Skeletal muscle tissue (tissue), 4 donors: Measurements from ENCODE around the gene CAPN12. TPM values are rescaled to one million over a fixed set of nuclear protein-coding genes. Genes with fewer than 3 reads are reported as not detected.

Source experiments
- H3K27ac ChIP-seq: one replicate; pipeline ENCODE4 v1.7.0; 2013; ENCODE audit warnings: mild to moderate bottlenecking, low read depth, low read length, inconsistent platforms
- H3K27me3 ChIP-seq, 3 donors: one replicate each; pipeline ENCODE4 v1.7.0; 2013; ENCODE audit warnings: low read length in 3 of 3; ENCODE audit not compliant: control insufficient read depth in 3 of 3, insufficient read depth in 3 of 3
- H3K36me3 ChIP-seq, 3 donors: one replicate each; pipeline ENCODE4 v1.7.0; 2013; ENCODE audit warnings: low read length in 3 of 3; ENCODE audit not compliant: control insufficient read depth in 3 of 3, insufficient read depth in 3 of 3
- H3K4me1 ChIP-seq, 3 donors: one replicate each; pipeline ENCODE4 v1.7.0; 2013; ENCODE audit warnings: low read length in 3 of 3, mild to moderate bottlenecking in 3 of 3; ENCODE audit not compliant: control insufficient read depth in 3 of 3, insufficient read depth in 3 of 3
- H3K4me3 ChIP-seq, 3 donors: one replicate each; pipeline ENCODE4 v1.7.0; 2013; ENCODE audit warnings: low read length in 3 of 3
- H3K9ac ChIP-seq, 3 donors: one replicate each; pipeline ENCODE4 v1.7.0; 2013; ENCODE audit warnings: low read length in 3 of 3, mild to moderate bottlenecking in 3 of 3, moderate library complexity in 2 of 3, low read depth in 1 of 3
- H3K9me3 ChIP-seq, 3 donors: one replicate each; pipeline ENCODE4 v1.7.0; 2013; ENCODE audit warnings: low read length in 3 of 3; ENCODE audit not compliant: control insufficient read depth in 3 of 3
- total RNA-seq: library from RNA; depleted of rRNA; stranded (reverse); fragments of >200 nt; gene quantifications from one replicate; pipeline ENCODE4 v1.2.3, GENCODE V29; 2014
- donor health status: Osteomylitis.

The CAPN12 gene
- total RNA-seq, 1 donor from 2014 or later, result 0.52 TPM

DNA sequence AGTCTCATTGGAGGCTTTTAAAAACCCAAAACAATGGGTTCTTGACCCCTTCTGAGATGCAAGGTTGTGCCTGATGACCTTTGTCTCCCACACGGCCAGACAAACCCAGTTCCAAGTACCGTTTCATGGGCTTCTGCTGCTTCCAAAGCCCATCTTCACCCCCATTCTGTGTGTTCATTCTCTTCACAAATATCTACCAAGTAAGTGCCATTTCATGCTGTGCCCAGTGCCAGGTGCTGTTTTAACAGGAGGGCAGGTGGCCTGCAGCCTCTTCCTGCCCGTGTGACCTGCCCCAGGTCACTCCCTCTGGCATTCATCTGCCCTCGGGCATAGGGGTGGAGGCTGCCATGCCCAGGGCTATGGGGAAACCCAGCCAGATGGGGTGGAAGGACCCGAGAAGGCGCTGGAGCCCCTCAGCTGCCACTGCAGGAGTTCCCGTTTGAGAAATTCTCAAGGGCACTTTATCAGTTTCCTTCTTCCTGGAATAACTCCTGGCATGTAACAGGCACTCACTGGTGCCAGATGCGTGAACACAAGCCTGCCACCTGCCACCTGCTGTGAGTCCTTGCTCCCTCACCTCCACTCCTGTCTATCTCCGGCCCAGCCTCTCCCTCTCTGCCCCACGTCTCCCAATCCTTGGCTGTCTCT is 12.5 kb downstream of the CAPN12 start:
- peaks cover 15 to 39% (median 32%) of the 10 kb centered on the region in 3 donors for H3K4me1 ChIP-seq
- H3K36me3 ChIP-seq, result peaks cover 26 to 38% (median 31%) of the 10 kb centered on the region in 3 donors
- H3K4me3 ChIP-seq, result no peak overlapping the region
- H3K9ac ChIP-seq, result peak overlapping the region in 1 of 3 donors; percentile 25
- no peaks in the 10 kb centered on the region for H3K9me3 ChIP-seq
- peak overlapping the region; percentile 20 for H3K27ac ChIP-seq
- H3K27me3 ChIP-seq, result no peaks in the 10 kb centered on the region

DNA sequence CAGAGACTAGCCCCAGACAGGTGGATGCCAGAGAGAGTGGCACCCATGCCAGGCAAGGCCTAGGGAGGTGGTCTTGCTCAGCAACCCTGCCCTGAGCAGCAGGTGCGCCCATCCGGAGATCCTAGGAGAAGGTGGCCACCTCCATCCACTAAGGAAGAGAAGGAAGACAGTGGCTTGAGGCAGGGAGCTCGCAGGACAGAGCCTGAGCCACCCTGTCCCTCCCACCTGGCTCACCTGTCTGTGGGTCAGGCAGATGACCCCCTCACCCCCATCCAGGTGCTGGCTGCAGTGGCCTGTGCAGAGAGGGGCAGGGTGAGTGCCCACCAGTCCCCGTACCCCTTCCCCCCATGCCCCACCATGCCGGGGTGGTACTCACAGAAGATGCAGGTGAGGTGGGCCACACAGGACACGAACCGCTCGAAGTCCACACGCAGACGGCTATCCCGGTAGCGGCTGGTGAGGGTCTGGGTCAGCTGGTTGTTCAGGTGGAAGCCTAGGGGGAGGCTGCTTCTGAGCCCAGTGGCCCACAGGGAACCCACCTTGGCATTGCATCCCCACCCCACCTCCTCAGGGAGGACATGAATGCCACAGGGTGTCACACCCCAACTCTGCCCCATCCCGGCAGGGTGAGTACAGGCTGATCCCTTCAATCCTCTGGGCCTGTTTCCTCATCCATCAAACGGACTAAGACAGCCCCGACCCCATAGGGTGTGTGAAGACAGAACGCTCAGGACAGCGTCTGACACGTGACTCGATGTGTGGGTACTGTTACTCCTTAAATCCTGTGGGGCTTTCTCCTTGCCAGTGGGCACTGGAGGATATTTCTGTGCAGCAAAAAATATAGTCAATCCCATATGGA is 13.3 kb downstream of the CAPN12 start:
- no peaks in the 10 kb centered on the region for H3K9me3 ChIP-seq
- H3K36me3 ChIP-seq, result peaks cover 34 to 46% (median 39%) of the 10 kb centered on the region in 3 donors
- no peaks in the 10 kb centered on the region for H3K27me3 ChIP-seq
- H3K4me3 ChIP-seq, result no peak overlapping the region
- peak overlapping the region in 1 of 3 donors; percentile 25 for H3K9ac ChIP-seq
- peaks cover 13 to 41% (median 32%) of the 10 kb centered on the region in 3 donors for H3K4me1 ChIP-seq
- H3K27ac ChIP-seq, result peak overlapping the region; percentile 20

DNA sequence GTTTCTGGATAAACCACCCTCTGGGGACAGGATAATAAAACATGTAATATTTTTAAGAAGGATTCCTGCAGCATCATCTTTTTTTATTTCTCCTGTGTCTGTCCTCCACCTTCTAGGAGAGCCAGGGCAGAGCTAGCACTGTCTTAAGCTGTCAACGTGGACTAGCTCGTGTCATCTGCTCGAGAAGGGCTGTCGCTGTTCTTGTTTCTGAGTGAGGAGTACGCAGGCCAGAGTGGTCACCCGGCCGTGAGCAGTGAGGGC is 13.9 kb downstream of the CAPN12 start:
- no peak overlapping the region for H3K27ac ChIP-seq
- peaks cover 12 to 41% (median 34%) of the 10 kb centered on the region in 3 donors for H3K4me1 ChIP-seq
- H3K9ac ChIP-seq, result no peak overlapping the region
- peaks cover 37 to 51% (median 44%) of the 10 kb centered on the region in 3 donors for H3K36me3 ChIP-seq
- H3K27me3 ChIP-seq, result no peaks in the 10 kb centered on the region
- H3K9me3 ChIP-seq, result no peaks in the 10 kb centered on the region
- H3K4me3 ChIP-seq, result no peak overlapping the region

DNA sequence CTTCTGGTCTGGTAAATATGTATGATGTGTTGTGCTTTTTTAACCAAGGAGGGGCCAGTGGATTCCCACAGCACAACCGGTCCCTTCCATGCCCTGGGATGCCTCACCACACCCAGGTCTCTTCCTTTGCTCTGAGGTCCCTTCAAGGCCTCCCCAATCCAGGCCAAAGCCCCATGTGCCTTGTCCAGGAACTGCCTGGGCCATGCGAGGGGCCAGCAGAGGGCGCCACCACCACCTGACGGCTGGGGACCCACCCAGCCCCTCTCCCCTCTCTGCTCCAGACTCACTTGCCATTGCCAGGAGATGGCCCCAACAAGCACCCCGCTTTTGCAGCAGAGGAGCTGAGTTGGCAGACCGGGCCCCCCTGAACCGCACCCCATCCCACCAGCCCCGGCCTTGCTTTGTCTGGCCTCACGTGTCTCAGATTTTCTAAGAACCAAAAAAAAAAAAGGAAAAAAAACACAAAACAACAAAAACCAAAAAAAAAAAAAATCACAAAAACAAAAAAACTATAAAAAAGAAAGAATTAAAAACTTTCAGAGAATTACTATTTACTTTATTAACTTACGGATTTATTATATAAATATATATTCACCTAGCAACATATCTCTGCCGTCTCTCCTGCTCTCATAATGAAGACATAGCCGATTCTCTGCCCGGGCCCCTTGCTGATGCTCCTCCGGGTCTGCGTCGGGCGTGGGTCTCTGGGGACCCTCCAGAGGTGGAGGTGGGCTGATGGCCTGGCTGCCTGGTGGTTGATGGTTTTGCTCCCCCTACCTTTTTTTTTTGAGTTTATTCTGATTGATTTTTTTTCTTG is 14.4 kb downstream of the CAPN12 start:
- Histone ChIP-seq H3K9ac (no peak overlapping the region), H3K9me3 (no peaks in the 10 kb centered on the region), H3K36me3 (peaks cover 42 to 57% (median 50%) of the 10 kb centered on the region in 3 donors), H3K4me1 (peaks cover 12 to 39% (median 34%) of the 10 kb centered on the region in 3 donors), H3K4me3 (no peak overlapping the region), H3K27ac (no peak overlapping the region), H3K27me3 (no peaks in the 10 kb centered on the region)

DNA sequence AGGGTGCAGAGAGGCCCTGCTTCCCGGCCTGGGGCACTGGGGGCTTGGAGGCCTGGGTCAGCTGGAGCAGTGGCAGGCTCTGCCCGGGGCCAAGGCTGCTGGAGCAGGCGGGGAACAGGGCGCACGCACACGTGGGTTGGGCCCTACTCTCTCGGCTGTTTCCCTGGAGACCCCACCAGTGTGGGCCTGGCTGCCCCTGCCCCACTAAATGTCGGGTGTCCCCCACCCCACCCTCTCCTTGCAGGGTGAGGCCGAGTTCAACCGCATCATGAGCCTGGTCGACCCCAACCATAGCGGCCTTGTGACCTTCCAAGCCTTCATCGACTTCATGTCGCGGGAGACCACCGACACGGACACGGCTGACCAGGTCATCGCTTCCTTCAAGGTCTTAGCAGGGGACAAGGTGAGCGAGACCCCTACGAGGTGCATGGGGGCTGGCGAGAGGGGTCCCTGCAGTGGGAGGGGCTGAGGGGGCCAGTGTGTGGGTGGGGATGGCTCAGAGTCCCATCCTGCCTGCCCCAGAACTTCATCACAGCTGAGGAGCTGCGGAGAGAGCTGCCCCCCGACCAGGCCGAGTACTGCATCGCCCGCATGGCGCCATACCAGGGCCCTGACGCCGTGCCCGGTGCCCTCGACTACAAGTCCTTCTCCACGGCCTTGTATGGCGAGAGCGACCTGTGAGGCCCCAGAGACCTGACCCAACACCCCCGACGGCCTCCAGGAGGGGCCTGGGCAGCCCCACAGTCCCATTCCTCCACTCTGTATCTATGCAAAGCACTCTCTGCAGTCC is 15.3 kb downstream of the CAPN12 start:
- Histone ChIP-seq H3K4me3 (no peak overlapping the region), H3K27ac (no peak overlapping the region), H3K36me3 (peaks cover 48 to 66% (median 59%) of the 10 kb centered on the region in 3 donors), H3K27me3 (no peaks in the 10 kb centered on the region), H3K4me1 (peaks cover 12 to 34% (median 29%) of the 10 kb centered on the region in 3 donors), H3K9ac (no peak overlapping the region), H3K9me3 (no peaks in the 10 kb centered on the region)

DNA sequence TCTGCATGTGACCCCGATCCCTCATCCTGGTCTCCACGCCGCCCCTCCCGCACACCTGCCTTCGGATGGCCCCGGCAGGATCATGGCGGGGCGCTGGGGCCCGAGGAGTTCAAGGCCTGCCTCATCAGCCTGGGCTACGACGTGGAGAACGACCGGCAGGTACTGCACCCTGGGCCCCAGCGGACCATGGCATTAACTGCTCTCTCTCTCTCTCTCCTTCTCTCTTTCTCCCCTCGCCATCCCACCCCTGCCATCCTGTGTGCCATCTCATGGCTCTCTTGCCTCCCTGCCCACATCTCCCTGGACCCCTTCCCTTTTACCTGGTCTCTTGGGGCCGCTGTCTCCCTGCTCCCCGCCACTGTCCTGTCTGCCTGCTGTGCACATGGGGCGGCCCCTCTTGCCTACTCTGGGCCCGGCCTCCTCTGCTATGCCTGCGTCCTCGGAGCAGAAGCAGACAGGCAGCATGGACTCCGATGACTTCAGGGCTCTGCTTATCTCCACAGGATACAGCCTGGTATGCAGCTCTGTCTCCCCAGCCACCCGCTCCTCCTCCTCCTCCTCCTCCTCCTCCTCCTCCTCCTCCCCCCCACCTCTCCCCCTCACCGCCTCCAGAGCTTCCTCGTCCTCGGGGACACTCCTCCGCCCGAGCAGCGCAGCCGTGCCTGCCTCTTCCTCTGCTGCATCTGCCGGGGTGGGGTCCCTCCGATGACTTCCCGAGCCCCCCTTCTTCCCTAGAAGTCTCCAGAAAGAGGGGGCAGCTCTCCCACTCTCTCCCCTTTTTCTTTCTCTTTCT is 16.2 kb downstream of the CAPN12 start:
- Histone ChIP-seq H3K4me3 (no peak overlapping the region), H3K4me1 (peaks cover 12 to 31% (median 31%) of the 10 kb centered on the region in 3 donors), H3K27me3 (no peaks in the 10 kb centered on the region)

DNA sequence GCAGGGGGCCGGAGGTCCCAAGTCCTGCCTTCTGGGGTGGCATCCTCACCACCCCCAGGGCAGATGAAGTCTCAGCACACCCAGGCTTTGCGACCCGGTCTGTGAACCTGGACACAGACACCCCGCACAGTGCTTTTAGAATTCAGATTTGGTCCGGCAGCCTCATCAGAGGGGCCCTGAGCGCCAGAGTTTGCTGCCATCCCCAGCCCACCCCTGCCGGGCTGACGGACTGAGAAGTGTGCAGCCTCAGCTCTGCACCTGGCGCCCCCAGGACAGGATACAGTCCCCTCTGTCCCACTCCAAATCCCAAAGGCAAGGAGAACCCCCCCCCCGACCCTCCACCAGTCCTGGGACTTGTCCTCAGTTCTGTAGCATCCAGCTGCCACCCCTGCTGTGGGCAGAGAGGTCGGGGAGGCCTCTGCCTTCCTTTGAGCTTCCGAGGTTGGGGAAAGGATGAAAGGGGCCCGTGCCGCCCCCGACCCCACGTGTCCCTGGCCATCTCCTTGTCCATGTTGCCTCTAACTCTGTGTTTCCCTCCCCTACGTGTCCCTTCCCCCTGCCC is 16.9 kb downstream of the CAPN12 start:
- no peak overlapping the region for H3K9ac ChIP-seq
- no peak overlapping the region for H3K4me3 ChIP-seq
- peaks cover 64 to 81% (median 75%) of the 10 kb centered on the region in 3 donors for H3K36me3 ChIP-seq
- no peaks in the 10 kb centered on the region for H3K9me3 ChIP-seq
- H3K4me1 ChIP-seq, result peaks cover 9 to 34% (median 29%) of the 10 kb centered on the region in 3 donors
- H3K27me3 ChIP-seq, result no peaks in the 10 kb centered on the region
- peak overlapping the region; percentile 30 for H3K27ac ChIP-seq

More for the DNA sequence above, 16.2 kb downstream of the CAPN12 start:
- peak overlapping the region; percentile 30 for H3K27ac ChIP-seq
- H3K9ac ChIP-seq, result no peak overlapping the region
- no peaks in the 10 kb centered on the region for H3K9me3 ChIP-seq
- H3K36me3 ChIP-seq, result peaks cover 57 to 75% (median 68%) of the 10 kb centered on the region in 3 donors

DNA sequence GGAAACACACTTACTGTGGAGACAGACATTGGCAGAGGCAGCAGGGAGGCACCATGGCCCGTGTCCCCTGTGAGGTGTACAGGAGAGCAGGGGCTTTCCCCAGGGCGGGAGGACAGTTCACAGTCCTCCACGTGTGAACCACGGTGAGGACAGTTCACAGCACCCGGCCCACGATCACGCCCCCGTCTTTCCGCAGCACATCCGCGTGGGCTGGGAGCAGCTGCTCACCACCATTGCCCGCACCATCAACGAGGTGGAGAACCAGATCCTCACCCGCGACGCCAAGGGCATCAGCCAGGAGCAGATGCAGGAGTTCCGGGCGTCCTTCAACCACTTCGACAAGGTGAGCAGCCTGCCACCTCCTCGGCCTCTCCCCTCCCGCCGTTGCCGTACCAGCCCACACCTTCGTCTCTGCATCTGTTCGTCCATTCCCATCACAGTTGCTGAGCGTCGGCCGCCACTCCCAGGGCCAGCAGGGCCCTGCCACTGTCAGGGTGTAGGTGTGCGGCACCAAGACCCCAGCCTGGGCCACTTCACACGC is 17.4 kb downstream of the CAPN12 start:
- no peak overlapping the region for H3K27ac ChIP-seq
- peak overlapping the region in 1 of 3 donors; percentile 40 for H3K9ac ChIP-seq
- H3K9me3 ChIP-seq, result no peaks in the 10 kb centered on the region
- no peak overlapping the region for H3K4me3 ChIP-seq
- no peaks in the 10 kb centered on the region for H3K27me3 ChIP-seq
- peaks cover 8 to 34% (median 26%) of the 10 kb centered on the region in 3 donors for H3K4me1 ChIP-seq
- peaks cover 67 to 86% (median 79%) of the 10 kb centered on the region in 3 donors for H3K36me3 ChIP-seq
